ENCODE measurements around the gene RNF212. TPM values are rescaled to one million over a fixed set of nuclear protein-coding genes. Genes with fewer than 3 reads are reported as not detected.
A peak's percentile ranks its signal among the peaks of the same experiment; 100 is the strongest.

RNF212 gene
- total RNA-seq, 4 donors from 2014 or later, result 4.5 to 6.6 (median 5.4) TPM; not detected in 1

GRCh38 chr4:1087371-1087770 lies 26.0 kb downstream of the RNF212 start:
- Histone ChIP-seq H3K4me3 (no peak overlapping the region), H3K9me3 (peaks cover 0 to 11% (median 0%) of the 10 kb centered on the region in 4 donors), H3K27me3 (no peaks in the 10 kb centered on the region), H3K36me3 (no peaks in the 10 kb centered on the region), H3K4me1 (peaks cover 0 to 5% (median 0%) of the 10 kb centered on the region in 4 donors), H3K27ac (no peak overlapping the region)
- TF ChIP-seq POLR2A (IDR thresholded peaks at IDR 0.05) (no peak), CTCF (IDR thresholded peaks at IDR 0.05) (no peak)
- DNase-seq, result no peak

DNA sequence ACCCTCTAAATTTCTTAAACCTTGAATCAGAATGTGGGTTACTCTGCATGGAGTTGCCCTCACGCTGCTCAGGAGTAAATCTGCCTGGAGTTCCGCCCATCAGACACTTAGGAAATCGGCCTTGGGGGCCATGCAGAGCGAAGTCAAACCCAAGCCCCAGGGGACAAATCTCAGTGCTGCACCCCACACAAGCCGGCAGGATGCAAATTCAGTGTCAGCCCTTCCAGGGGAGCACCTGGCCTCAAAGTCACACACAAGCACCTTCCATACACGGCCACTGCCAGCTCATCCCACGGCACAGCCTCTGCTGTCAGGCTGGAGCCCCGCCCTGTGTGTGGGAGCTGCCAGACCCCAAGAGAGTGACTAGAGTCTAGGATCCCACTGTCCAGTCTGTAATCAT lies 27.4 kb downstream of the RNF212 start:
- Histone ChIP-seq H3K27me3 (no peaks in the 10 kb centered on the region), H3K9me3 (peaks cover 0 to 11% (median 0%) of the 10 kb centered on the region in 4 donors), H3K36me3 (no peaks in the 10 kb centered on the region), H3K4me3 (no peak overlapping the region), H3K4me1 (peaks cover 0 to 9% (median 0%) of the 10 kb centered on the region in 4 donors), H3K27ac (no peak overlapping the region)
- DNase-seq, result no peak
- TF ChIP-seq POLR2A (IDR thresholded peaks at IDR 0.05), result no peak
- no peak for TF ChIP-seq CTCF (IDR thresholded peaks at IDR 0.05)

GRCh38 chr4:1085404-1085799 lies 28.0 kb downstream of the RNF212 start:
- H3K27ac ChIP-seq, result no peak overlapping the region
- H3K36me3 ChIP-seq, result no peaks in the 10 kb centered on the region
- H3K27me3 ChIP-seq, result no peaks in the 10 kb centered on the region
- DNase-seq, result no peak
- peaks cover 0 to 11% (median 0%) of the 10 kb centered on the region in 4 donors for H3K9me3 ChIP-seq
- peaks cover 0 to 9% (median 0%) of the 10 kb centered on the region in 4 donors for H3K4me1 ChIP-seq
- no peak overlapping the region for H3K4me3 ChIP-seq
- no peak for TF ChIP-seq CTCF (IDR thresholded peaks at IDR 0.05)
- no peak for TF ChIP-seq POLR2A (IDR thresholded peaks at IDR 0.05)

- Histone ChIP-seq H3K27me3 (no peaks in the 10 kb centered on the region), H3K4me1 (peaks cover 0 to 9% (median 0%) of the 10 kb centered on the region in 4 donors), H3K4me3 (no peak overlapping the region), H3K27ac (no peak overlapping the region), H3K9me3 (peaks cover 0 to 11% (median 0%) of the 10 kb centered on the region in 4 donors), H3K36me3 (no peaks in the 10 kb centered on the region)
- peak in 1 of 3 donors; percentile 35 for DNase-seq
- TF ChIP-seq POLR2A (IDR thresholded peaks at IDR 0.05) (no peak), CTCF (IDR thresholded peaks at IDR 0.05) (no peak)
Measured at GRCh38 chr4:1084796-1085403, 28.5 kb downstream of the RNF212 start.

DNA sequence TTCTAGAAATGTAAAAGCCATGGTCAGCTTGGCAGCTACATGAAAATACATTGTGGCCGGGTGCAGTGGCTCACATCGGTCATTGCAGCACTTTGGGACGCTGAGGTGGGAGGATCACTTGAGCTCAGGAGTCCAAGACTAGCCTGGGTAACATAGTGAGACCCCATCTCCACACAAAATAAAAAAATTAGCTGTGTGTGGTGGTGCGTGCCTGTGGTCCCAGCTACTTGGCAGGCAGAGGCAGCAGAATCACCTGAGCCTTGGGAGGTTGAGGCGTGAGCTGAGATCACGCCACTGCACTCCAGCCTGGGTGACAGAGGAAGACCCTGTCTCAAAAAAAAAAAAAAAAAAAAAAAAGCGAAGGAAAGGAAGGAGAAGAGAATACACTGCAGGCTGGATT lies 29.0 kb downstream of the RNF212 start:
- Histone ChIP-seq H3K27ac (no peak overlapping the region), H3K4me1 (peaks cover 0 to 9% (median 0%) of the 10 kb centered on the region in 4 donors), H3K4me3 (no peak overlapping the region), H3K36me3 (no peaks in the 10 kb centered on the region), H3K9me3 (peaks cover 0 to 9% (median 0%) of the 10 kb centered on the region in 4 donors), H3K27me3 (no peaks in the 10 kb centered on the region)
- TF ChIP-seq CTCF (IDR thresholded peaks at IDR 0.05), result no peak
- TF ChIP-seq POLR2A (IDR thresholded peaks at IDR 0.05), result no peak
- no peak for DNase-seq
